Stimulated activated CD4-positive, alpha-beta T cell treated with anti-CD3 and anti-CD28 coated beads, TNF-alpha, amount 100 ng/mL, for 24 hours (primary cell): ENCODE results near the gene CIAPIN1.

Experiments
- DNase-seq, 3 experiments: peaks; one replicate each; pipeline ENCODE4 v3.0.0-alpha.2; 2020; ENCODE audit warnings: low read depth in 3 of 3

CIAPIN1 gene

GRCh38 chr16:57383276-57384247, 63.6 kb downstream of the CIAPIN1 start:
- no peak for DNase-seq

- DNase-seq, result no peak
Observed at GRCh38 chr16:57382535-57383275, 64.5 kb downstream of the CIAPIN1 start.

DNA sequence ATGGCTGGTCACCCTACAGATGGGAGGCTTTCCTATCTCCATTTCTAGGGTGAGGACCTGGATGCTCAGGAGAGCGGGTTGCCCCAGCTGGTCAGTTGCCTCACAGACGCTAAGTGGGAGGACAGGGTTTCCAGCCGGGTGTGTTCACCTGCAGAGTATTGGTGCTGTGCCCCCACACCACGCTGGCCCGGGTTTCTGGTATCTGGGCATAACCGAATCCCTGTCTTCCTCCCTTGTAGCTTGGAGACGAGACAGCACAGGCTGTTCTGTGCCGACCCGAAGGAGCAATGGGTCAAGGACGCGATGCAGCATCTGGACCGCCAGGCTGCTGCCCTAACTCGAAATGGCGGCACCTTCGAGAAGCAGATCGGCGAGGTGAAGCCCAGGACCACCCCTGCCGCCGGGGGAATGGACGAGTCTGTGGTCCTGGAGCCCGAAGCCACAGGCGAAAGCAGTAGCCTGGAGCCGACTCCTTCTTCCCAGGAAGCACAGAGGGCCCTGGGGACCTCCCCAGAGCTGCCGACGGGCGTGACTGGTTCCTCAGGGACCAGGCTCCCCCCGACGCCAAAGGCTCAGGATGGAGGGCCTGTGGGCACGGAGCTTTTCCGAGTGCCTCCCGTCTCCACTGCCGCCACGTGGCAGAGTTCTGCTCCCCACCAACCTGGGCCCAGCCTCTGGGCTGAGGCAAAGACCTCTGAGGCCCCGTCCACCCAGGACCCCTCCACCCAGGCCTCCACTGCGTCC, 65.2 kb downstream of the CIAPIN1 start:
- DNase-seq, result no peak

GRCh38 chr16:57380671-57381462, 66.3 kb downstream of the CIAPIN1 start:
- no peak for DNase-seq

DNA sequence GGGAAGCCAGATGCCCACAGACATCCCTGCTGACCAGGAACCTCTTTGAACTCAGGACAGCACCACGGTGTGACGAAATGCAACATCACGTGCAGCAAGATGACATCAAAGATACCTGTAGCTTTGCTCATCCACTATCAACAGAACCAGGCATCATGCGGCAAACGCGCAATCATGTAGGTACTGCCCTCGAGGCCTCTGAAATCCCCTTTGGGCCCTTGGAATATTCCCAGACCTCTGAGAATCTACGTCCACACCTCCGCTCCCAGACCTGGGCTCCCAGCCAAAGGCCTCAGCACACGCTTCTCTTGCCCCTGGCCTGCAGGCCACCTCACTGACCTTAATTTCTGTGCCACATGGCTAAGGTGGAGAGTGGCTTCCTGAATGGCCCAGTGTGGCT, 67.6 kb downstream of the CIAPIN1 start:
- DNase-seq, result no peak
